ENCODE measurements around the gene NR2F2.

Gene NR2F2

GRCh38 chr15:96330450-96331143, at the start of gene NR2F2:
TSS of gene NR2F2 (plus strand) at chr15:96330700. CDS start at chr15:96332106, 1,406 bp downstream.
- peak; percentile 91 for DNase-seq

- no peak for DNase-seq
Observed at GRCh38 chr15:96285305-96285704, 45.2 kb upstream of the NR2F2 start.

GRCh38 chr15:96285729-96286254, 44.7 kb upstream of the NR2F2 start:
- no peak for DNase-seq

GRCh38 chr15:96290679-96291078, 39.8 kb upstream of the NR2F2 start:
- no peak for DNase-seq

DNA sequence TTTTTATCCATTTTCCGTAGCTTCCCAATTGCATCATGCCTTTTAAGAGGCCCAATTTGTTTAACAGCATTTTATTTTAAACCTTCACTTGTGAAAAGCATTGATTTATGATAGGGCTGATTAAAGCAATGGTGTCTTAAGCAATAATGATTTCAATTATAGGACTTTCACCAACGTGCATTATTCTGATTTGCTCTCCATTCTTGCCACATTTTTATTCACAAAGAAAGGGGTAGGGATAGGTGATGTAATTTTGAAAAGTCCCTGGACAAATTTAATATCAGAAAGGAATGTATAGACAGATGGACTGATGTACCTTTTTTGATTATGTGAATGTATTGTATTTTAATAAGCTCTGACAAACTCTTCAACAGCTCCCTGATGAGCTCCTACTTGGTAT, 37.9 kb upstream of the NR2F2 start:
- no peak for DNase-seq

- DNase-seq = no peak
Observed at GRCh38 chr15:96293441-96293840, 37.1 kb upstream of the NR2F2 start.

DNA sequence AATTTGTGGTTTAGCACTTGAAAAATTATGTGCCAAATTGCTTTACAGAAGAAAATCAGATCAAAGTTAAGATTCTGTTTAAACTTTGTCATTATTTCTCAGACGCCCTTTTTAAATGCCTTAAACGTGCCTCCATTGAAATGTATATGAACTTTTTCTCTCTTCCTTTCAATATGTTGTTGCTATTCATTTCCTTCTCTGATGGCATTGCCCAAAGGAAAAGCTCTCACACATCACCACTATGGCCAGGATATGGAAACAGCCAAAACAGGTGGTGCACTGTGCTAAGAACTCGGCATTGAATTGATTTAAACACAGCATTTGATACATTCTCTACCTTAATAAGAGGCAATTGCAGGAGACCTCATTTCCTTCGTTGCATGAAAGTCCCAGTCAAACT, 35.7 kb upstream of the NR2F2 start:
- no peak for DNase-seq

DNA sequence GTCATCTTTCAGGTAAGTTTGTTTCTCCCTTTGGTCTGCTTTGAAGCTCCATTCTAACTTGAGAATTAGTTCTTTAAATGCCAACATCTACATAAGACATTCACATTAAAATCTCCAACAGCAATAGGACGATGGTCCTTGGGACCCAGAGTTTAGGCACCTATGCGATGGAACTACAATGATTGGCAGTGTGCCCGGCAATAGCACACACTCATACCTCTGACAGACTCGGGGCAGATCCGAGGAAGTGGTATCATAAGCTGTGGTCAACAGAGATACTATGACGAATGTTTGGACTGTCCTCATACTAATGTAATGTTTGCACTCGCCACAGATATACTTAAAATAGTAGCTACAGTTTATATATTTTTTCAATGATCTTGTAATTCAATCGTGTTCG, 34.2 kb upstream of the NR2F2 start:
- no peak for DNase-seq

- no peak for DNase-seq
Observed at GRCh38 chr15:96297783-96298182, 32.7 kb upstream of the NR2F2 start.

DNA sequence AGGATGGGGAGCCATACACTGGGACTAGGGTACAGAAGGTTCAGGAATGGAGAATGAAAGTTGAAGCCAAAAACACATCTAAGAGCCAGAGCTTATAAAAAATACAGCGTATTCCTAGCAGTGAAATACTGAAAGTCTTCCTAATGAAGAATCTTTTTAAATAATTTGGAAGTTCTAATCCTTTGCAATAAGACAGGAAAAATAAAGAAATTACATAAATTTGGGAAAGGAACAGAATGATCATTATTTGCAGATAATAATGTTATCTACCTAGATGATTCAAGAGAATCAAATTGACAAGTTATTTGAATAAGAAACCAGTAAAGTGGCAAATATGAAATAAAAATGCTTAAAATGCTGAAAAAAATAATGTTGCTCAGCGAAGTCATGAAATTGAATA, 32.3 kb upstream of the NR2F2 start:
- DNase-seq = no peak

DNA sequence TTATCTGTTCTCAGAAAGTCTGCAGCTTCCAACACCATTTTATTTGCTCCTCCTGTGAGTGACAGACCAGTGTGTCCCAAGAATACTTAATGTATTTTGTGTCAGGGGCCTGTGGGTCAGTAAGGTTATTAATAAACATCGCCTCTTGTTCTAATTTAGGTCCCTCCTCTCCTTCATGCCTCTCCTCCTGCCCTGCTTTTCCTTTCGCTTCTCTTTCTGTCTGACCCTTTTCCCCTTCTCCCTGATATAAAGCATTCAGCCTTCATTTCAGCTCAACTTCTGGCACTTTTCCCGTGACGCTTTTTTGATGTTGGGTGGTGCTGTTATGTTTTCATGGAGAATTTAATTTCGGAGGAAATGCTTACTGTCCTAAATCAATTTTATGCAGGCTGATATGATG, 29.7 kb upstream of the NR2F2 start:
- no peak for DNase-seq

DNA sequence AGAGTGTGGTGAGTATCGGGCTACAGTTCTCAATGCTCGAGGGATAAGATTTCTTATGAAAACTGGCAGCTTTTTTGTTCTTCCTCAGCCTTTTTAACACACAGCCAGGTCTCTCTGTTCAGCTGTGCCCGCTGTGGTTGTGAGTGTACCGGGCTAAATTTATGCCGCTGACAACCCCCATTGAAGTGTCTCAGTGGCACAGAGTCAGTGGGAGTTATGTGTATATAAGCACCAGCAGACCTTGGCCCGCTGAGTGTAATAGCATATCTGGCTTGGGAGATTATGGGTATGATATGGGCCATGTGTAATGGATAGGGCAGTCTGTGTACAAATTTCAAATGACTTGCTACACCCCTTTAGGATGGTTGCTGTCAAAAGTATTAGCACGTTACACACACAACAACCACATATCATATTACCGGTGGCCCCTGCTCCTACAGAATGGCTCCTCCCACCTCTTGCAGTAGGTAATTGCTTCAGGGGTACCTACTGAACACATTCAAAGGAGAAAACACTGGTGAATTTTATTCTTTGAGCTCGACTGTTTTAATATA, 26.9 kb upstream of the NR2F2 start:
- no peak for DNase-seq

DNA sequence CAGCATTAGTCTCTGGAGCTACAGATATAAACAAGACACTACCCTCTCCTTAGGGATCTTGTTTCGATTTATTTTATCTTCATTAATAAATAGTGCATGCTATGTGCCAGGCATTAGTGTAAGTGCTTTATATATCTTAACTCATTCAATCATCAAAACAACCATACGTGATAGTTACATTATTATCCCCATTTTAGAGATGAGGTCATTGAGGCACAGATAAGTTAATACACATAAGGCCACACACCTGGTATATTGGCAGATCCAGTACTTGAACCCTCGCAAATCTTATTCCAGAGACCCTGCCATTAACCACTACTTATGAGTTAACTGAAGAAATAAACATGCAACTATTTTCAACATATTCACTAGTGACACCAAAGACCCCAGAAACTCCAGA, 25.7 kb upstream of the NR2F2 start:
- DNase-seq = no peak

DNA sequence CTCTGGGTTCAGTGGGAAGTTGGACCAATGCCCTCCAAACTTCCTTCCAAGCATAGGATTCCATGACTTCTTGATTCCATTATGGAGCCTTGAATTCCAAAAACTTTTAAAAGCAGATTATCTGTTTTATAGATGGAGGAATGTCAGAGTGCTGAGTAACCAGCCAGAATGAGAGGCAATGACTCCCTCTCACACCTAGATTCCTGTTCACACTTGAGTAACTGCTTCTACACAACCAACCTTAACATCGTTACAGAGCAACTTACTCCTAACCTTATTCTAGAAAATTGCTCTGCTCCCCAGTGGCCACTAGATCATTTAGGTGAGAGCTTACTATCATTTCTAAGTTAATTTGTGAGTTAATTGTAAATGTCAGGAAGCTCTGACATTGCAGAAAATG, 24.2 kb upstream of the NR2F2 start:
- no peak for DNase-seq

GRCh38 chr15:96307856-96308394, 22.6 kb upstream of the NR2F2 start:
- no peak for DNase-seq

- DNase-seq = no peak
Observed at GRCh38 chr15:96309143-96309660, 21.3 kb upstream of the NR2F2 start.

DNA sequence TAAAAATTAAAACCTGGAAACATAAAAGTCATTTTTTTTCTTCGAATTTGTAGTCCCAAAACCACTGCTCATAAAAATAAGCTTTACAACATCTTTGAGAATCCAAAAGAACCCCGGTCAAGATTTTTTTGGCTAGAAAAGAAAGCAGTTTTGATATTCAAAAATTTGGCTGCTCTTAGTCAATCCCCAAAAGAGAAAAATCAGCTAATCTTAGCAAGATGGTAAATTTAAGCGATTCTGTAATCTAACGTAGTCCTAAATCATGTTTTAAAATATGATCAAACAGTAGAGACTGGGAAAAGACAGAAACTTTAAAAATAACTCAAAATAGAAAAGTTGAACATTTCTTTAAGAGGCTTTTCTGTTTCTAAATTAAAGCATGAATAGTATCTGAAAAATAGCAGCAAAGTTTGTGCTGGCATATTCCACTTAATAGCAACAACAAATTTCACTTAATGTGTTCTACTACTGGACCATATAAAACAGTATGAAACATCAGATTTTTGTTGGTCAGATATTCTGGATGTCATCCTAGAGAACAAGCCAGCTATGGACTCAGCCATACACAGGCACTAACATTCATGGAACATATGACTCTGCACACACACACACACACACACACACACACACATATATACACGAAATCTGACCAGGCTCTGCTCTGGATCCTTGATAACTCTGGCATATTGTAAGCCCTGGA, 19.1 kb upstream of the NR2F2 start:
- no peak for DNase-seq

- no peak for DNase-seq
Observed at GRCh38 chr15:96311956-96312294, 18.6 kb upstream of the NR2F2 start.

DNA sequence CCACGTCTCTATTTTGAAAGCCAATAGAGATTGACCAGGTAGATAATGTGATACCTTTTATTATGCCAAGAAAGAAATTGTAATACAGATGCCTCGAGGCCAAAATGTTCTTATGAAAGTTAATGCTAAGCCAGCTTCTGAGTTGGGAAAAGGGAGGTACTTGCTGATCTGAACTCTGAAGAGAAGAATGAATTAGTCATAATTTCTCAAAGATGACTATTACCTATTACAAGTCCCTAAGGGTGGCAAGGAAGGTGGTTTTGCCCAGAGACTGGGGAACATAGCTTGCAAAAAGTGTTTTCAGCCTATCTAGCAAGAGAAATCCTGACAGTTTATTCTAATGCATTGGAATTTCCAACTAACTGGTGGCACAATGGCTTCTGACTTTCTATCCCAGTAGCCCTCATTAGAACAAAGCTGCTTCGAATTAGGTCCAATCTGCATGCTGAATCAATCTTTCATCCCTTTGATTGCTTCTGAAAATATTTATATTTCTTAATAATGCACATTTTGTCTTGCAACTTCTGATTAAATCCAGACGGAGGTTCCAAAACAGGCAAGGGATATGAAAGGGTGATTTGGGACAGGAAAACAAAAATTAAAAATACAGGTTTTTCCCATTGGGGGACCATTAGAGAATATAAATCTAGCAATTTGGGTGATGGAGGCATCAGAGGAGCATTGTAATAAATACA, 17.7 kb upstream of the NR2F2 start:
- no peak for DNase-seq

DNA sequence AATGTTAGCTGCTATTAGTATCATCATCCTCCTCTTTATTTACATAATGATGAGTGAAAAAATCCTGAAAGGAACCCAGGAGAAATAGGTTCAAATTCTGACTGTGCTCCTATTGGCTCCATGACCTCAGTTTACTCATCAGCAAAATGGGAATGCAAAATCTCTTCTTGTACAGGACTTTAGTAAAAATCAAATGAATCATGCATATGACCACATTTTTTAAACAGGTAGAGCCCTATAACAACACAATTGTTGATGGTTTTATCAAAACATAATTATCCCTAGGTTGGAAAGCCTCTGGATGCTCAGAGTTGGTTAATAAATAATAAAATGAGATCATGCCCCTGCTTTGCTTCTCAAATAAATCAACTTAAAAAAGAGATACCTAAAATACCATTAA, 16.0 kb upstream of the NR2F2 start:
- DNase-seq = no peak

DNA sequence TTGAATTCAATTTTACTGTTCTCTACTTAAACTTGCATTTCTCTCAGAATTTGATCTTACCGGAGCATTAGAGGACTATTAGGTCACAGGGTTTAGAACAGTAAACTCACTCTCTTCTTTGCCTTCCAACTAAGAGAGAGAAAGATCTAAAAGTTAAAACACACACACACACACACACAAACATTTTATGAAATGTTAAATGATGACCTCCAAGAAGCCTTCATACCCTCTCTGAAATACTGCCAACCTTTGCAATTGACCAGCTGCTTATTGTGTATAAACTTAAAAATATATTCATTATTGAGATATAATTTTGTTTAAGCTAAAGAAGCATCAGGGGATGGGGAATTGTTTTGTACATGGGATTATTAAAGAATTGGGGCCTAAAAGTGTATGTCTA, 15.5 kb upstream of the NR2F2 start:
- DNase-seq = no peak

DNA sequence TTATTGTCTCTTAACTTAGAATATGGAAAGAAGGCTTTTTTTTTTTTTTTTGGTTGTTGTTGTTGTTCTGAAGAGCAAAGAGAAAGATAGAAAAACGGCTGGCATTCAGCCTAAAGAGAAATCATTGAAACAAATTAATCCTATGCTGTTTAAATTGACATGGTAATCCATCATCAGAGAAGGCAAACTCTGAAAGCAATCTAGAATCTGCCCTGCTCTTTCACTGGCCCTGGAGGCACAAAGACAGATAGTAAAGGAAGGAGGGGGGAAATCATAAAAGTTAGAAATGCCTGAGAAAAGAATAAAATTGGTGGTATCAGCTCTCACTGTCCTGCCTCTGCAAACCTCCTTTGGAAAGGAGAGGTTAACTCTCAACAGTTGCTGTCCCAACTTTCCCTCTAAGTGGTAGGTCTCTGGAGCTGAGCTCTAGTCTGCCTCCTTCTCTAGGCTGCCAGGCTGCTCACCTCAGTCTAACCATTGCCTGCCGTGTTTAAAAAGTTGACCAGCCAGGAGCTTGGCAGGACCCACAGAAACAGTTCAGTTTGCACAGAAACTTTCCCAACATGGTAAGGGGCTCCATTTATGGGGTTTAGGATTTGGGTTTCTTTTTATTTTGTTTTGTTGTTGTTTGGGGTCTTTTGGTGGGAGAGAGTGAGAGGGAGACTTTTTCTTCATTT, 13.4 kb upstream of the NR2F2 start:
- DNase-seq = no peak

DNA sequence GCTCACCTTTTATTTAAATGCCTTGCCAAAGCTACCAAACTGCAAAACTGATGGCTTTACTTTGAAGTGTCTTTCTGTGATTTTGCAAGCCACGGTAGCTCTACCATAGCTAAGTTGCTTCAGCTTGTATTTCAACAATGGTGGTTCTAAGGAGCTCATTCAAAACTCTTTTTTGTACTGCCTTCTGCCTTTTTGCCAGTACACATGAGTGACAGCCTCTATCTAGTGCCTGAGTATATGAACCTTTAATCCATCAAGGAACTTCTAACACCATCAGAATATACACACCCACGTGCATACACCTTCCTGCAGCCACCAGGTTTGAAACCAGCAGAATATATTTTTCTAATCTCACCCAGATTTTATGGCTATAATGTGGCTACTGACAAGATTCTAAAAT, 10.4 kb upstream of the NR2F2 start:
- no peak for DNase-seq

All from NCI-H774 (cell line).